ENCODE measurements around the gene LAG3. TPM values are rescaled to one million over a fixed set of nuclear protein-coding genes. Genes with fewer than 3 reads are reported as not detected.

LAG3 gene
- total RNA-seq, 1 experiment from 2014 or later = 2.2 TPM

DNA sequence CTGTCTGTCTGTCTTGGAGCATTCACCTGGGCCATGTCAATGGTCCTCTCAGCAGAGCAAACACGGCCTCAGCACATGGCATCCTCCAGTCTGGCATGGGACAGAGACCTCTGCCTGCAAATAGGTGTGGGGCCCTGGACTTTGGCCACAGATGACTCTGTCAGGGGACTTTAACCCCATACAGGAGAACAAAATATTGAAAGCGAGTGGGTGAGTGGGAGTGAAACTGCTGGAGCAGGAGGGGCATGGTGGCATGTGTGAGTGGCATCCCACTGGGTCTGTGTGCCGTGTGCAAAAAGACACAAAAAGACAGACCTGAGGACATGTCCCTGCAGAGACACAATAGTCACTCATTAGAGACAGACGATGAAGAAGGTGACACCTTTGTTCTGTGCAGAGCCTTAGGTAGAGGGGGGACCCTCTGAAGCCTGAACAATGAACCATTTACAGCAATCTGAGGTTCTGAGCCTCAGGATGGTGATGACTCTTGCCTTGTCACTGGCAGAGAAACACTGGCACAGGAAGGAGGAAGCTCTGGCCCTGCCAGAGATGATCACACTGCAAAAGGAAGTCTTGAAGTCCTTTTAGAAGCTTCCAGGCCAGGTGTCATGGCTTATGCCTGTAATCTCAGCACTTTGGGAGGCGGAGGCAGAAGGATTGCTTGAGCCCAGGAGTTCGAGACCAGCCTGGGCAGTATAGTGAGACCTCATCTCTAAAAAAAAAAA, 7.5 kb downstream of the LAG3 start:
- no peak overlapping the region for H2BK15ac ChIP-seq (ENCODE audit: low read depth, low read length)
- H3K4me1 ChIP-seq (ENCODE audit: insufficient read depth, low read length) = no peaks in the 10 kb centered on the region
- no peak overlapping the region for H3K4ac ChIP-seq (ENCODE audit: low read depth, low read length)
- H2BK5ac ChIP-seq (ENCODE audit: insufficient read length, low read length) = no peak overlapping the region
- H3T11ph ChIP-seq (ENCODE audit: low read length) = no peak overlapping the region
- H3K56ac ChIP-seq (ENCODE audit: insufficient read length, low read depth, low read length) = no peak overlapping the region
- Mint-ChIP-seq H3K27ac (peak overlapping the region in 2 of 3 experiments; percentile 10 to 18; a peak in 1 of 7 replicates), H3K4me3 (no peak overlapping the region), H3K27me3 (ENCODE audit: low read depth) (peaks cover 35% of the 10 kb centered on the region), H3K9me3 (no peaks in the 10 kb centered on the region), H3K36me3 (ENCODE audit: insufficient read depth in 1 of 3, low read depth in 3 of 3) (peaks cover 4 to 17% (median 16%) of the 10 kb centered on the region in 3 experiments; a peak in 6 of 7 replicates), H3K4me1 (peaks cover 27 to 35% of the 10 kb centered on the region in 2 experiments)
- no CpG with 5 or more reads among the region's 6 CpGs for WGBS (ENCODE audit: extremely low coverage, insufficient read length, low lambda C conversion rate)
- H2BK20ac ChIP-seq (ENCODE audit: low read depth, low read length, poor library complexity, severe bottlenecking) = no peak overlapping the region
- no peak overlapping the region for H4K8ac ChIP-seq (replicated peaks; ENCODE audit: insufficient read length, low read depth, low read length)
- H3K18ac ChIP-seq (ENCODE audit: insufficient read length, low read depth, low read length) = no peak overlapping the region
- peaks cover 10% of the 10 kb centered on the region for H3K23me2 ChIP-seq (ENCODE audit: insufficient read length, low read depth, low read length, poor library complexity, severe bottlenecking)
- no peaks in the 10 kb centered on the region for H3K79me2 ChIP-seq (ENCODE audit: insufficient read depth, low read length)
- H3K27ac ChIP-seq (ENCODE audit: insufficient read length, low read depth, low read length) = no peak overlapping the region
- no peaks in the 10 kb centered on the region for H3K79me1 ChIP-seq (ENCODE audit: insufficient read depth, low read depth, low read length, poor library complexity, severe bottlenecking)
- no peak overlapping the region for H4K5ac ChIP-seq (ENCODE audit: insufficient read length, low read depth, low read length)
- no peaks in the 10 kb centered on the region for H4K20me1 ChIP-seq (ENCODE audit: control insufficient read depth, insufficient read depth, insufficient read length)
- TF ChIP-seq, protein P1, sequence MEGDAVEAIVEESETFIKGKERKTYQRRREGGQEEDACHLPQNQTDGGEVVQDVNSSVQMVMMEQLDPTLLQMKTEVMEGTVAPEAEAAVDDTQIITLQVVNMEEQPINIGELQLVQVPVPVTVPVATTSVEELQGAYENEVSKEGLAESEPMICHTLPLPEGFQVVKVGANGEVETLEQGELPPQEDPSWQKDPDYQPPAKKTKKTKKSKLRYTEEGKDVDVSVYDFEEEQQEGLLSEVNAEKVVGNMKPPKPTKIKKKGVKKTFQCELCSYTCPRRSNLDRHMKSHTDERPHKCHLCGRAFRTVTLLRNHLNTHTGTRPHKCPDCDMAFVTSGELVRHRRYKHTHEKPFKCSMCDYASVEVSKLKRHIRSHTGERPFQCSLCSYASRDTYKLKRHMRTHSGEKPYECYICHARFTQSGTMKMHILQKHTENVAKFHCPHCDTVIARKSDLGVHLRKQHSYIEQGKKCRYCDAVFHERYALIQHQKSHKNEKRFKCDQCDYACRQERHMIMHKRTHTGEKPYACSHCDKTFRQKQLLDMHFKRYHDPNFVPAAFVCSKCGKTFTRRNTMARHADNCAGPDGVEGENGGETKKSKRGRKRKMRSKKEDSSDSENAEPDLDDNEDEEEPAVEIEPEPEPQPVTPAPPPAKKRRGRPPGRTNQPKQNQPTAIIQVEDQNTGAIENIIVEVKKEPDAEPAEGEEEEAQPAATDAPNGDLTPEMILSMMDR (conservative IDR thresholded peaks at IDR 0.05) = no peak
- no peak overlapping the region for H3K23ac ChIP-seq (ENCODE audit: insufficient read length, low read depth, low read length)
- H2AFZ ChIP-seq (ENCODE audit: low read length) = no peak overlapping the region
- H3K14ac ChIP-seq (ENCODE audit: insufficient read depth, low read length) = no peak overlapping the region
- H3K27me3 ChIP-seq (ENCODE audit: insufficient read depth, low read length) = peaks cover 2% of the 10 kb centered on the region; the same call in 1 of the 2 replicates
- H4K91ac ChIP-seq (ENCODE audit: insufficient read length, low read depth, low read length) = no peak overlapping the region
- H2BK120ac ChIP-seq (ENCODE audit: low read depth, low read length, poor library complexity, severe bottlenecking) = no peak overlapping the region
- H3K4me2 ChIP-seq (ENCODE audit: insufficient read depth, insufficient read length, low read length) = no peak overlapping the region
- H2AK5ac ChIP-seq (ENCODE audit: insufficient read length, low read length) = no peak overlapping the region
- no peaks in the 10 kb centered on the region for H3K9me3 ChIP-seq (ENCODE audit: control insufficient read depth, low read depth, low read length)
- no peak for DNase-seq
- no peak overlapping the region for H2BK12ac ChIP-seq (ENCODE audit: insufficient read length, low read depth, low read length)
- H3K9ac ChIP-seq (ENCODE audit: extremely low read depth, insufficient read length, low read length) = no peak overlapping the region
